Testis (tissue), 2 donors: ENCODE measurements around the gene CRADD.

Experiments used
- CTCF ChIP-seq, 3 experiments: fragments of 450-650 bp in 2 of 3; fragments of 200-600 bp in 1 of 3; sonication (generic) in 1 of 3; IDR thresholded peaks; one replicate each; pipeline ENCODE4 v1.5.1; 2016 to 2019; ENCODE audit warnings: antibody characterized with exemption in 3 of 3, mild to moderate bottlenecking in 2 of 3, moderate library complexity in 1 of 3
- POLR2A ChIP-seq: fragments of 450-650 bp; IDR thresholded peaks from one replicate; pipeline ENCODE4 v1.6.1; 2017; ENCODE audit warnings: antibody characterized with exemption, mild to moderate bottlenecking, moderate library complexity

GRCh38 chr12:93812626-93813025, 135.5 kb downstream of the CRADD start:
- no peak for TF ChIP-seq POLR2A
- no peak for TF ChIP-seq CTCF (IDR thresholded peaks at IDR 0.05)
